Pulmonary artery endothelial cell (primary cell): ENCODE data around the gene ZBTB33. TPM values are rescaled to one million over a fixed set of nuclear protein-coding genes. Genes with fewer than 3 reads are reported as not detected.

Source experiments
- DNase-seq: peaks from one replicate; pipeline ENCODE4 v3.0.0-alpha.2; 2011; ENCODE audit warnings: low read depth, low spot score
- total RNA-seq: library from RNA; depleted of rRNA; stranded (reverse); fragments of >200 nt; gene quantifications from 2 replicates; pipeline ENCODE4 v1.2.3, GENCODE V29; 2014

The ZBTB33 gene
- total RNA-seq, 1 donor from 2014 or later: 15.9 TPM

DNA sequence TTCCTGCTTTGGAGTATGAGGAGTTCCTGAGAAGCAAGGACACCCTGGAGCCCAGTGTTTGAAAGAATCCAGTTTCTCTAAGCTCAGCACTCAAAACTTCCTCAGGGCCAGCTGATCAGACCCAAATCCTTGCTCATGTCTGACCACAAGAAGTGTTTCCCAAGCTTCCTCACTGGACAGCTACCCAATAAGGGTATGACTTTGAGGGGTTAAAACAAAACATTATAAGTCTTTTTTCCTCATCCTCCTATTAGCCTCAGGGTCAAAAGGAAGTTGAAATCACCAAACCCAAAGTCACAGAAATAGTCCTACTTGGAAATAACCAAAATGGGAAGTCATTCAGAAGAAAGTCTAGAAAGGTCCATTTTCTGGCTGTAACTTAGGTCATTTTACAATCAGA lies 13.7 kb downstream of the ZBTB33 start:
- DNase-seq: no peak

DNA sequence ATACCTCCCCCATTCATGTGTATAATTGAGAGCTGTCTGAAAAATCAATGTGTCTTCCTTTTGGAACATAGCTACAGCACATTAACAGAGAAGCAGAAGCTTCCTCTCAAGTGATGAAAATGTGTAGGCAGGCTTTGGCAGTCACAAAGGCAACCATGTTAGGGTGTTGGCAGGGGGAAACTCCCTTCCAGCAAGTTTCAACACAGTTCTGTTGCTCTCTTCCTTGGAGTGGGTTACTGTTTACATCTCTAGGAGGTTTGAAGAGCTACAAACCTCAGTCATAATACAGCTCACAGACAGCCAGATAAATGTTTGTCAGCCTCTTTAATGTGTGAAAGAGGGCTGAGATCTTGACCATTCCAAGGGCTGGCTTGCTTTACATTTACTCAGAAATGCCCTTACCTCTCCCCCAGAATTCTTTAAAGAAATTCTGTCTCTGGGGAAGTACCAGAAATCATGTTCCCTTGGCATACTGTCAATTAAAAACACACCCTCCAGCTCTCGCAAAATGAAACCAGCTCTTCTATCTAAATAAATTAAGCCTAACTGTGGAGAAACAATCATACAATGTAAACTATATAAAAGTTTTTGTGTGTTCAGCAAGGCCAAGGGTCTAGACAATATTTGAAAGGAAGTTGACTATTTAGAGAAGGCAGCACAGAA lies 18.9 kb downstream of the ZBTB33 start:
- DNase-seq: no peak

DNA sequence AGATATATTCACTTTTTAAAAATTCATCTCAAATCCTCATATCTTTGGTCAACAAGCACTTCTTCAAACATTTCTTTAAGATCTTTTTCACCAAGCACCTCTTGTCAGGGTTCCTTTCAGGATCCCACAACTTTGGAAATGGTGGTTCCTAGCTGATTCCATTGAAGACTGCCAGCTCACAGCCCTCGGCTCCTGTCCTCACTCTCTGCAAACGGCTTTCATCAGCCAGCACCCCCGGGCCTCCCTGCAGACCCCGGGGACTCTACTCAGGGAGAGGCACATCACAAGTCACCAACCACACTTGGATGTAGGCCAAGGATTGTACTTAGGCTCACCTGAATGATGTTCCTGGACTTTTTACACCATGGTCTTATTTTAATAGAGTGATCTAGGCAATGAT lies 20.0 kb downstream of the ZBTB33 start:
- no peak for DNase-seq

DNA sequence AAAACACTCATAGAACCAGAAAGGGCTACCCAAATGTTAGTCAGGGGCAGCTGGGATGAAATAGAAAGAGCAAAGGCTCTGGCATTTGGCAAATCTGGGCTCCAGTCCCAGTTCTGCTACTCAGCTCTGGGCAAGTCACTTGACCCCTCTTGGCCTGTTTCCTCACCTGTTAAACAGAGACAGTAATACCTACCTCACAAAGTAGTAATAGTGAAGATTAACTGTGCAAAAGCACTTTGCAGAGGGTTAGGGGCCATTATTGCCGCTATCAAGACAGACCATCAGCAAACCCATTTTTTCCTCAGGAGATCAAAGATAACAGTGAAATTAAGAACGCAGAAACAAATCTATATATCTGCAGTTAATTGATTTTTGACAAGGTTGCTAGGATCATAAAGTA lies 20.6 kb downstream of the ZBTB33 start:
- DNase-seq: no peak

DNA sequence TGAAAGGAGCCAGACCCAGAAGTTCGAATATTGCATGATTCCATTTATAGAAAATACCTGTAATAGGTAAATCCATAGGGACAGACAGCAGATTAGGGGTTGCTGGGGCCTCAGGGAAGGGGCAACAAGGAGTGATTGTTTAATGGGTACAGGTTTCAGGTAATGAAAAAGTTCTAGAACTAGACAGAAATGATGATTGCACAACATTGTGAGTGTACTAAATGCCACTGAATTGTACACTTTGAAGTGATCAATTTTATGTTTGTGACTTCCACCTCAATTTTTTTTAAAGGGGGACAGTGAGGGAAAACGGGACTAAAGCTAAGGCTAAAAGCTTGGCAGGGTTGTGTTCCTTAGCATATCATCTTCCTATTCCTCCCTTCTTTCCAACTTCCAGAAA lies 23.5 kb downstream of the ZBTB33 start:
- no peak for DNase-seq

DNA sequence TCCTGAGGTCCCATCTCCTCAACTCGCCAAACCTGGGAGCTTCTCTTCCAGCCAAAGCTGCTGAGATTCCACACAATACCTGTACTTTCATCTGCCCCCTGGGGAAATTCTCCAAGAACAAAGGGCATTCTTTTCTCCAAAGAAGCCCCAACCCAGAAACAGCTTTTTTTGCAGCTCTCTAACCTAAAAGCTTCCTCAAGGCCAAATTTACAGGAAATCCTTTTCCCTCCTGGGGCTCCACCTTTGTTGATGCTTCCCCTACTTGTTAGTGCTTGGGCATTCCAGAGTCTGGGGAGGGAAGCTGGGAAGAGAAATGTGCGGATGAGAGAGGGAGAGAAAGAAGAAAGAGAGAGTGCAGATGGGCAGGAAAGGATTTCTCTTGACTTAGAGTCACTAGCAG lies 24.3 kb downstream of the ZBTB33 start:
- DNase-seq: no peak

DNA sequence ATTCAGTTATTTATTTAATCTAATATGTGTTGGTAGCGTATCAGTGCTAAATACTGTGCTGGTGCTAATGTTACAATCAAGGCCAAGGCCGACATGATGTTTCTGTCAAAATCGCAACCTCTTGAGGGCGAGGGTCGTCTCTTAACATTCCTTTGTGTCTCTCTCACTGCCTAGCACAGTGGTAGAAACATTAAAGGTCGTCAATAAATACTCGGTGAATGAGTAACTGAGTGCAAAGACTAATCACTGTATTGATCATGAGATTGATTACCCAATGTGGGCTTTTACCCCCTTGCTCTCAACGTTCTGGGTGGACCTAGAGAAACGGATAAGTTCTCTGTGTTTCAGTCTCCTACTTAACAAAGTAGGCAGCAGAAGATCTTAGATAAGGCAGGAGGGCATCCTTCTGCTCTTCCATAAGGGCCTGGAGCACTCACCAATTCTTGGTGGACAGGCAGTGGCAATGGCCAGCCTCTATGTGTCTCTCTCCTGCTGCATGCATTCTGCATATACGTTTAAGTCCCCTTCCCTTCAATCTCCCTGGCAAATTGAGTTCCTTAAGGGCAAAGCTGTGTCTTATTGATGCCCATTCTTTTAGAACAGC lies 30.5 kb downstream of the ZBTB33 start:
- no peak for DNase-seq

DNA sequence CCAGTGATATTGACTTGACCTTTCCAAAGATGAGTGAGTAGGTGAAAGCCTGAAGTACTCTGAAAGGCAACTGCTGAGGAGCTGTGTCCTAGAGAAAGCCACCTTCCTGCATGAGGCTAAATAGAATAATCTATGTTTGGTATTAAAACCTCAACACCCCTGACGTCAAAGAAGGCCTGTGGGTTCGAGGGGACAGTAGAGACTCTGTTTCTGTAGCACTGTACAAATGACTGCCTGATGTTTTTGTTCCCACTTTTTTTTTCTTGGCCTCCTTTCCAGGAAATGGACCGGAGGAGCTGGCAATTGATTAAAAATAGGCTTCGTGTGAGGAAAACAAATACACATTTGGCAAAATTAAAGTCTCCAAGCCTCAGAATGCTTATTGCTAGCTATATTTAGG lies 31.1 kb downstream of the ZBTB33 start:
- DNase-seq: no peak

DNA sequence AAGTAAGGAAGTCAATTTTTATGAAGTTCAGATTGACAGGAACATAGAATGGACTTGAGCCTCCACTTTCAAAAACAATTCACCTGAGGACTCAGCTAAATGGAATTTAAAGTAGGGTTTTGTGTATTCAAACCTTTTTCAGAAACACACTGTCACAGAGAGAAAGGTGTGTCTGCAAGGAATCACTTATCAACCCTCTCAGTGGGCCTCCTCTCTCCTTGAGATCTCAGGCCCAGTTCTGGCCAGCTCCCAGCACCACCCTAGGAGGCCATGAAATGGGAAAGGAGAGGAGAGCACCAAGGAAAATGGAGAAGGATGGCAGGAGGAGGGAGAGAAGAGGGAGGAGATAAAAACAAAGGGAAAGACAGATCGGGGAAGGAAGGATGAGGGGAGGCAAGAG lies 32.1 kb downstream of the ZBTB33 start:
- no peak for DNase-seq

DNA sequence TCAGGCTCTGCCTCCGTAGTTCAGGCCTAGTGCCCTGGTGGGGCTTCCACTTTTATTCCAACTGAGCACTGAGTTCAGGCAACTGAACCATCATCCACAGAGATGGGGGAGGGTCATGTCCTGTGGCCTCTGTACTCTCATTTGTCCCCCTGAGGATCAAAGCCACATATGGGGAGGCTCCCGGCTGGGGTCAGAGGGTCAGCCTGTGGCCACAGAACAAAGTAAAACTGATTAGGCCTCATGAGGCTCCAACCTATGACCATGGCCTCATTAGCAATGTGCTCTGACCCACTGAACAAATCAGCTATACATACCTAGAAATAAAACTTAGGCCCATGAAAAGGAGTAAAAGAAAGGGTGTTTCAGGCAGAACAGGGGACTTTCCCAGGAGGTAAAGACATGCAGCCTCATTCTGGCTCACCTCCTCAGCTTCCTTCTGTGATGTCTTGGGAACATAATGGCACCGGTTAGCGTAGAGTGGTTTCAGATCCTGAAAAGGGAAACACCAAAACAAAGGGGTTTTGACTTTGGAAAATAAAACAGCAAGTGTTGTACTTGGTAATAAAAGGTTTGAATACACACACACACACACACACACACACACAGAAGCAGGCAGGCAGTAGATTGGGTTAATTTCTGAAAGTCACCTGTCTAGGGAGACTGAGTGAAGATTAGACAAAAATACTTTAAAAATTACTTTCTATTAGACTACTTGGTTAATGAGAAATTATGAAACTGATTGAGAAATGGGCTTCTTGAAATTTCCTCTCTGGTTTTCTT lies 36.3 kb downstream of the ZBTB33 start:
- no peak for DNase-seq

DNA sequence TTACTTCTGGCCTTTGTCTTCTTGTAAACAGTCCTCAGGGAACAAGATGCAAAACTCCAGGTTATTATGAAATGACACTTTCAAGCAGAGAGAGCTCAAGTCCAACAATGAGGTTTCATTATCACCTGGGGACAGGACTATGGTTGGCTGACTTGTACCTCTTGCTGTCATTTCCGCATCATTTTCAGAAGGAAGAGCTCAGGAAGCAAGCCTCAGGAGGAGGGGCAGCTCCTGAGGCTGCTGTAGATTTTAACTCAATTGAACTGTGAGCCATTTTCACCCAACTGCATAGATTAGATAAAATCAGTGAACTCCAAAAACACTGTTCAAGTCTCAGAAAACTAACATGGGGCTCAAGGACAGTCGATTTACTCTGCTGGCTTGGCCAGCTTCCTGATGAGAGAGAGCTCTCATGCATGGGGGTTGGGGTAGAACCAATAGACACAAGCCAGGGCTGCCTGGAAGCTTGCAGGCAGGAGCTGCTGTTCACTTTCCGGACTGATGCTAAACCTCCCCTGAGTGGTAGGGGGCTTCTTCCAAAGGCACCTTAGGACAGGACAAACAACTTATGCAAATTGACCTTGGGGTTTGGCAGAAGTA lies 37.0 kb downstream of the ZBTB33 start:
- no peak for DNase-seq

DNA sequence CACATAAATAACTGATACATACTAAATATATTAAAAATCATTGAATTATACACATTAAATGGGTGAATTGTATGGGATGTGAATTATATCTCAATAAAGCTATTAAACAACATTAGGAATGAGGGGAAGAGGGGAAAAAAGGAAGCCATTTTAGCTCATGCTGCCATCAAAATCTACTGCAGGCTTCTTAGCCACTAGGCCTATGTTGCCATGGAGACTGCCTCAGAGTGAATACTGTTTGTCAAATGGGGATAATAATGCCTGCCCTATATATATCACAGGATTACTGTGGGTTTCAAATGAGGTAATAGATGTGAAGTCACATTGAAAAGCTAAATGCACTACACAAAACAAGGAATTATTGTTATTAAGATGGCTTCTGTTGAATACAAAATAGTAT lies 39.5 kb downstream of the ZBTB33 start:
- no peak for DNase-seq

DNA sequence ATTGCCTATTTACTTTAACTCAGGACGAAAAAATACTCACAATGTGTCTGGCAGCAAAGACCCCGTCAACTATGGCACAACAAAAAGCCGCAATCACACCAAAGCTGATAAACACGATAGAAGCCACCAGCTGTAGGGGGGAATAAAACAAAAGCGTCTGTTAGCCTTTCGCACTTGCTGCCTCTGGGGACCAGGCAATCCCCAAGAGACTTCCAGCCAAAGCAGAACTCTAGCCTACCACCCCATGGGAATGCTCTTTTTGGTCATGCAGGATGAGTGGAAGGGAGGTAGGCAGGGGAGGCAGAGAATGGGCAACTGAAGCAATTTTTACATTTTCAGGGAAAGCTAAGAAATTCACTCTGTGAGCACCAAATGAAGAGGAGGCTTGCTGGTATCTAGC lies 40.6 kb downstream of the ZBTB33 start:
- no peak for DNase-seq

DNA sequence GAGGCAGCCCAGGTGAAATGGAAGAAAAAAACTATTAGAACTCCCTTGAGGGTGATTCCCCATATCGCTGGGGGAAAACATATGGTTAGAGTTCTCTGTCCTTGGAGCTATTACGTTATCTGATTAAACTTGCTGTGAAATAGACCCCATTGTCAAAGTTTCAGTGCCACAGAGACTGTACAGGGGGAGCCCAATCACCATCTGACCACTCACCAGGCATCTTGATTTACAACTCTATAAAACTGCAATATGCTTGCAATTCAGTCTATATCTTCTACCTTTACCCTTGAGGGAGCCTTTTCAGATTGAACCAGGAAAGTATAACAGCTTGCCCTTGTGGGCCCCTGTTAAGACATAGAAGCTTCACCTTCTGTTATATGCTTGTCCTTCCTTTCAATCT lies 42.4 kb downstream of the ZBTB33 start:
- DNase-seq: no peak

DNA sequence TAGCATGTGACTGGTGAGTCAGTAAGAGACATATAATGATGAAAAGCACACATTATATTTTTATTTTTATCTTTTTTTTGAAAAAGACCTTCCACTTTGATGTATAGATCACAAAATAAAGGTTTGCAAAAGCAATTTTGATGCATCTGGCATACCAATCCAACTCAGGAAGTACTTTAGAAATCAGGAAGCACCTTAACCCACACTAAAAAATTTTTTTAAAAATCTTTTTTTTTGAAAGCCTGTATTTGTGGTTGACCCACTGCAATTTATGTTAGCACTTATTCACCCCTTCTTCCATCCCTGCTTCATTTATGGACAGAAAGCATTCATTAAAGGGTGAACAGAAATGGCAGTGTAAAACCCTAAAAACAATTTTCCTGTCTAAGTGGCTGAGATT lies 44.0 kb downstream of the ZBTB33 start:
- DNase-seq: no peak

DNA sequence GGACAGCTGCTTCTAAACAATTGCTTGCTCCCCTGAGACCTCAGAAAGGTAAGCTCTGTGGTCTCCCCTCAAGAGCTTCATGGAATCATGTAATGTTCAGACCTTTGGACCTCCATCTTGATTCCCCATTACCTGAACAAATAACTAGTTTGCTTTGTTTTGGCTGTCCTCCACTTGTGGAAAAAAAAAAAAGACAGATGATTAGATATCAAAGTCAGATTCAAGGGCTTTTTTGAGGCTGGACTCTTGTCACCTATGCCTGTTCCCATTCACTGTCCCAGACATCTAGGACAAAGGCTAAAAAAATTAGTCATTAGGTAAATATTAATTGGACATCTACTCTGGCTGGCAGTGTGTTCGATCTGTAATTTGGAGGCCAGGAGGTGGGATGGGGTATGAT lies 47.3 kb downstream of the ZBTB33 start:
- no peak for DNase-seq

DNA sequence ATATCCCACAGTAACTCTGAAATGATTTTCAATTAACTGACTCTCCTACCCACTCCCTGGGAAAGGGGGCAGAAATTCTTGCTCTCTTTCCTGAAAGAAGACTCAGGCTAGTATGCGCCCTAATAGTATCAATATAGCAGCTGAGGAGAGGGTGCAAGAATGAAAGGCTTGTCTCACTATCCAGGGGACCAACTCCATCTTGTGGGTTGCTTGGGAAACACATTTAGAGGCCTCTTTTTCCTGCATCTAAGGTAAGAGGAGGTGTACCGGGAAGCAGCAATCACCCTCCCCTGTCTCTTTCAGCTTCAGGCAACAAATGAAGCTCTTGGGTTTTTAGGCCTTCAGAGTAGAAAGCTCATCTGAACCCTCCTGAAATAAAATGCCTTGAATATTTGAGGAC lies 49.3 kb downstream of the ZBTB33 start:
- no peak for DNase-seq

DNA sequence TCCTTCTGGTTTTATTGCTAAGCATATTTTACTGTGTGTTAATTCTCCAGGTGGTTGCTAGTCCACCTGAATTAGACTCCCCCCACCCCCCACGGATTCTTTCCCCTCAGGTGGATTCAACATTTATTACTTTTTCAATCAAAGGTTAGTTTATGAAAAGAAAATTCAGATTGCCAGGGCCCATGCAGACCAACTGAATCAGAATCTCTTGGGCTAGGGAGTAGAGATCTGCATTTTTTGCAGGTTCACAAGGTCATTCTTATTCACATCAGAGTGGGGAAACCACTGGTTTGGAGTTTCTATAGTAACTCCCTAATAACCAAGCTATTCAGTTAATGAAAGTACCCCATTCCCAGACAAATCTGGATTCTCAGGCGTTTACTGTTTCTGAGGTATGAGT lies 50.9 kb downstream of the ZBTB33 start:
- DNase-seq: no peak

DNA sequence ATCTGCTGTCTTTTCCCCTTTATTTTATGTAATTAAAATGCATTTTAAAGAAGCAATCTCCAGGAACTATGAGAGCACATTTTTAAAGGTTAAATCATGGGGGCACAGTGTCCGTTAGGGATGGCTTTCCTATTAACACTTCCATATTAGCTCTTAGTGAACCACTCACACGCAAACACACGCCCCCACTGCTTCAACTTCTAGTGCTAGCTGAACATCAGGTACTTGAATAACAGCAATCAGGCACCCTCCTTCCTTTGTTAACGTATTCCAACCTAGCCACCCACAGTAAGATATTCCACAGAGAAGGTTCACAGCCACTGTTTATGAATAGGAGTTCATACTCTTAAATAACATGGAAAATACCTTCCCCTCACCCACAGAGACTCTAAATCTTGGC lies 51.3 kb downstream of the ZBTB33 start:
- DNase-seq: no peak

DNA sequence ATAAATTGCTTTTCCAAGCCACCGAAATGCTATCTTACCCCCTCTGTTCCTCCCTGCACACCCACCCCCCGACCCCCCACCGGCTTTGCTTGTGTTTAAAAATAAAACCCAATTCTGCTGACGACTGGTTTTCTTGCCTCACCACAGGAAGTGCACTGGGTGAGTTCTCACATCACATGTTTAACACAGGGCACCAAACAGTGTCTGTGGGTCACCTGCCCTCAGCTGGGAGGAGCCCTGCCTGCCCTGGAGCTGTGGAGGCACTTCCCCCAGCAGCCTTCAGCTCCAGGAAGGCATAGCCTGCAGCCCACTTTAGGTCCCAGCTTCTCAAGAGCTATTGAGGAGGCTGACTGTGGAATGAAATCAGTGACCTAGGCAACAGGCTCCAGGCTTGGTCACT lies 51.8 kb downstream of the ZBTB33 start:
- DNase-seq: no peak

DNA sequence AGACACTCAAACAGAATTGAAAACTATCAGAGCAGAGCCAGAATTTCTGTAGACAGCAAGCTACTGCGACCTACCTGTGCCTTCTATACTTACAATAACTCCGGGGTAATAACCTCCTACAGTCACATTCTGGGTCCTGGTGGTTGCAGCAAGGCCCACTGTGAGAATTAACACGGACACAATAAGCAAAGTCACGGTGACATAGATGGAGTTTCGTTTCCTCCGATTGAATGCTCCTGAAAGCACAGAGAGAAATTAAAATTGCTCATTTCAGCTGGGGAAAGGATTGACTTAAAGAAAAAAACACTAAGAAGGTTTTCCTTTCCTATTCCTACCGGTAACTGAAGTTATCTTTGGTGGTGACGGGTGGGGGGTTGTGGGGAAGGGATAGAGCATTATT lies 53.6 kb downstream of the ZBTB33 start:
- no peak for DNase-seq

DNA sequence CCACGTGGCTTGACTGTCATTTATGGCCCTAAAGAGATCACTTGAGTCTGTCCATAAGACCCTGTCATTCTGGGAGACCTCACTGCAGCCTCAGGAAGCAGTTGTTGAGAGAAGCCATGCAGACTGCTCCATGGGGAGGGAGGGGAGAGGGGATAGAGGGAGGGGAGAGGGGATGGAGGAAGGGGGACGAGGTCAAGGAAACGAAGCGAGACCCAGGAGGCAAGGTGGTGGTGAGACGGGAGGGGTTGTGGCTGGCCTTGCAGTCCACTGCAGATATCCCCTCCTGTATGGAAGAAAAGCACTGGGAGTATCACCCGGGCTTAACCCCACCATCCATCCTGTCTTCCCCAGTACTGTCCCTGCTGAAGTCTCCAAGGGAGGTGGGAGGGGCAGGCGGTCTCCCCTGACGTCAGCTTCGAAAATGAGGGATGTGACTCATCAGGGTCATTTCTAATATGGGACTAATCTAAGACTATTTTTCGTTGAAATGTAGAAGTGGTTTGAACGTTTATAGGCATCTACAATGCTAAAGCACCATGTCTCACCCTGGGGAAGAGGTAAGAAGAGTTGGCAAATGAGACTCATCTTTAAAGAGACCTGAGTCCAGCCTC lies 55.0 kb downstream of the ZBTB33 start:
- DNase-seq: no peak
